Measurements from ENCODE around the gene SH3RF3.

The SH3RF3 gene

DNA sequence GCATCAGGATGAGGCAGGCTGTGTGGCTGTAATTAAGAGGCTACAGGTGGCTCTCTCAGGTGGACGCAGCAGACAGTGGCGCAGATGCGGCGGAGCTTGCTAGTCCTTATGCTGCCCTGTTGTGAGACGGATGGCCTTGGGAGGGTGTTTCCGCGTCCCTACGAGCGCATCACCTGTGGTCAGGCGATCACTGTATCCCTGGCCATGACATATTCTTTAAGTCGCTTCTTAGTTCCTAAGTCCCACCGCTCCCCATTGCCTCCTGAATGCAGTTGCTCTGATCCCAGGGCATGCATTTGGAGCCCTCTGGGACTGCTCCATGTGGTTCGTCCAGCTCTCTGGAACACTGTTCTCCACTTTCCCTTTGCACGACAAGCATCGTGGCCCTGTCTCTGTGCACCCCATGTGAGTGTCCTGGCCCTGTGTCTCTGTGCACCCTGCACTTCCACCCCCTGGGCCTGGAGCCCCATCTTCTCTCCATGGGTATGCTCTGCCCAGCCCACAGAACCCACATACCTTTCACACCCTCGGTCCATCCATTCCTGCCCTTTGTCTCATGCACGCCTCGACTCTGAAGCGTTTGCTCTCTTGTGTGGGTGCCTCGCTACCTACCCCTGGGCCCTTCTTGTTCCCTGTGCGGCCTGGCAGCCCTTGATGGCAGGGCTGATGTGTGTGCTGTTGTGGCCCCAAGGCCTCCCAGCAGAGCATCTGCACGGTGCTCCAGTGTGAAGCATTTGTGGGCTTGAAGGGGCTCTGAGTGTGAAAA is 74.4 kb downstream of the SH3RF3 start:
- ATAC-seq: no peak
- TF ChIP-seq SNAI2 (CRISPR knock-in tag; IDR thresholded peaks at IDR 0.05) (no peak), ZFP3 (CRISPR knock-in tag; IDR thresholded peaks at IDR 0.05) (no peak), ISL1 (CRISPR knock-in tag; IDR thresholded peaks at IDR 0.05) (no peak), ZFP30 (CRISPR knock-in tag; IDR thresholded peaks at IDR 0.05) (no peak)
- TF ChIP-seq, protein P1, sequence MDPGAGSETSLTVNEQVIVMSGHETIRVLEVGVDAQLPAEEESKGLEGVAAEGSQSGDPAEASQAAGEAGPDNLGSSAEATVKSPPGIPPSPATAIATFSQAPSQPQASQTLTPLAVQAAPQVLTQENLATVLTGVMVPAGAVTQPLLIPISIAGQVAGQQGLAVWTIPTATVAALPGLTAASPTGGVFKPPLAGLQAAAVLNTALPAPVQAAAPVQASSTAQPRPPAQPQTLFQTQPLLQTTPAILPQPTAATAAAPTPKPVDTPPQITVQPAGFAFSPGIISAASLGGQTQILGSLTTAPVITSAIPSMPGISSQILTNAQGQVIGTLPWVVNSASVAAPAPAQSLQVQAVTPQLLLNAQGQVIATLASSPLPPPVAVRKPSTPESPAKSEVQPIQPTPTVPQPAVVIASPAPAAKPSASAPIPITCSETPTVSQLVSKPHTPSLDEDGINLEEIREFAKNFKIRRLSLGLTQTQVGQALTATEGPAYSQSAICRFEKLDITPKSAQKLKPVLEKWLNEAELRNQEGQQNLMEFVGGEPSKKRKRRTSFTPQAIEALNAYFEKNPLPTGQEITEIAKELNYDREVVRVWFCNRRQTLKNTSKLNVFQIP (CRISPR knock-in tag; IDR thresholded peaks at IDR 0.05; ENCODE audit: borderline replicate concordance, low read depth): no peak
- TF ChIP-seq, protein P2, sequence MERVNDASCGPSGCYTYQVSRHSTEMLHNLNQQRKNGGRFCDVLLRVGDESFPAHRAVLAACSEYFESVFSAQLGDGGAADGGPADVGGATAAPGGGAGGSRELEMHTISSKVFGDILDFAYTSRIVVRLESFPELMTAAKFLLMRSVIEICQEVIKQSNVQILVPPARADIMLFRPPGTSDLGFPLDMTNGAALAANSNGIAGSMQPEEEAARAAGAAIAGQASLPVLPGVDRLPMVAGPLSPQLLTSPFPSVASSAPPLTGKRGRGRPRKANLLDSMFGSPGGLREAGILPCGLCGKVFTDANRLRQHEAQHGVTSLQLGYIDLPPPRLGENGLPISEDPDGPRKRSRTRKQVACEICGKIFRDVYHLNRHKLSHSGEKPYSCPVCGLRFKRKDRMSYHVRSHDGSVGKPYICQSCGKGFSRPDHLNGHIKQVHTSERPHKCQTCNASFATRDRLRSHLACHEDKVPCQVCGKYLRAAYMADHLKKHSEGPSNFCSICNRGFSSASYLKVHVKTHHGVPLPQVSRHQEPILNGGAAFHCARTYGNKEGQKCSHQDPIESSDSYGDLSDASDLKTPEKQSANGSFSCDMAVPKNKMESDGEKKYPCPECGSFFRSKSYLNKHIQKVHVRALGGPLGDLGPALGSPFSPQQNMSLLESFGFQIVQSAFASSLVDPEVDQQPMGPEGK (CRISPR knock-in tag; IDR thresholded peaks at IDR 0.05; ENCODE audit: borderline replicate concordance): no peak

DNA sequence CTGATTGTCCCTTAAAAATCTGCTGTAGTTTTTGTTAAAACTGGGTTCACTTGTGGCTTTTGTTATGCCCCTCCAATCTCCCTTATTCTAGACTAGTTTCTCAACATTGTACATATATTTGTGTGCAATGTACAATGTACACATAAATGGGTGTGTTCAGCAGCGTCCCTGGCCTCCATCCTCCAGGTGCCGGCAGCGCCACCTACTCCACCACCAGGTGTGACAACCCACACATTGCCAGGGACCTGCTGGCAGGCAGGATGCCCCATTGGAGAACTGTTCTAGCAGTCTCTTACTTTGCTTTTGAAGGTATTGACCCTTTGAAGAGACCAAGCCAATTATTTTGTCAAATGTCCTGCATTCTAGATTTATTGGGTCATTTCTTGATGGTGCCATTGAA is 75.4 kb downstream of the SH3RF3 start:
- TF ChIP-seq ESRRG (CRISPR knock-in tag; IDR thresholded peaks at IDR 0.05): no peak
- TF ChIP-seq, protein P3, sequence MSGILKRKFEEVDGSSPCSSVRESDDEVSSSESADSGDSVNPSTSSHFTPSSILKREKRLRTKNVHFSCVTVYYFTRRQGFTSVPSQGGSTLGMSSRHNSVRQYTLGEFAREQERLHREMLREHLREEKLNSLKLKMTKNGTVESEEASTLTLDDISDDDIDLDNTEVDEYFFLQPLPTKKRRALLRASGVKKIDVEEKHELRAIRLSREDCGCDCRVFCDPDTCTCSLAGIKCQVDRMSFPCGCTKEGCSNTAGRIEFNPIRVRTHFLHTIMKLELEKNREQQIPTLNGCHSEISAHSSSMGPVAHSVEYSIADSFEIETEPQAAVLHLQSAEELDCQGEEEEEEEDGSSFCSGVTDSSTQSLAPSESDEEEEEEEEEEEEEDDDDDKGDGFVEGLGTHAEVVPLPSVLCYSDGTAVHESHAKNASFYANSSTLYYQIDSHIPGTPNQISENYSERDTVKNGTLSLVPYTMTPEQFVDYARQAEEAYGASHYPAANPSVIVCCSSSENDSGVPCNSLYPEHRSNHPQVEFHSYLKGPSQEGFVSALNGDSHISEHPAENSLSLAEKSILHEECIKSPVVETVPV (CRISPR knock-in tag; IDR thresholded peaks at IDR 0.05): no peak
- no peak for TF ChIP-seq ZFP3 (CRISPR knock-in tag; IDR thresholded peaks at IDR 0.05)
- TF ChIP-seq ZNF565 (CRISPR knock-in tag; conservative IDR thresholded peaks at IDR 0.05; ENCODE audit: low read depth): no peak
- TF ChIP-seq, protein P2 (CRISPR knock-in tag; IDR thresholded peaks at IDR 0.05; ENCODE audit: borderline replicate concordance): no peak
- TF ChIP-seq, protein P1 (CRISPR knock-in tag; IDR thresholded peaks at IDR 0.05; ENCODE audit: borderline replicate concordance, low read depth): no peak
- TF ChIP-seq TCF4 (CRISPR knock-in tag; IDR thresholded peaks at IDR 0.05; ENCODE audit: borderline replicate concordance): no peak
- TF ChIP-seq TOX (CRISPR knock-in tag; IDR thresholded peaks at IDR 0.05; ENCODE audit: borderline replicate concordance): no peak
- no peak for TF ChIP-seq ISL1 (CRISPR knock-in tag; IDR thresholded peaks at IDR 0.05)
- no peak for TF ChIP-seq CSDC2 (CRISPR knock-in tag; IDR thresholded peaks at IDR 0.05)
- no peak for TF ChIP-seq ZNF8 (CRISPR knock-in tag; IDR thresholded peaks at IDR 0.05)
- TF ChIP-seq ARNTL (CRISPR knock-in tag; IDR thresholded peaks at IDR 0.05; ENCODE audit: borderline replicate concordance, low read depth): no peak
- no peak for TF ChIP-seq SNAI2 (CRISPR knock-in tag; IDR thresholded peaks at IDR 0.05)
- TF ChIP-seq GLIS3 (CRISPR knock-in tag; IDR thresholded peaks at IDR 0.05): no peak
- no peak for ATAC-seq

DNA sequence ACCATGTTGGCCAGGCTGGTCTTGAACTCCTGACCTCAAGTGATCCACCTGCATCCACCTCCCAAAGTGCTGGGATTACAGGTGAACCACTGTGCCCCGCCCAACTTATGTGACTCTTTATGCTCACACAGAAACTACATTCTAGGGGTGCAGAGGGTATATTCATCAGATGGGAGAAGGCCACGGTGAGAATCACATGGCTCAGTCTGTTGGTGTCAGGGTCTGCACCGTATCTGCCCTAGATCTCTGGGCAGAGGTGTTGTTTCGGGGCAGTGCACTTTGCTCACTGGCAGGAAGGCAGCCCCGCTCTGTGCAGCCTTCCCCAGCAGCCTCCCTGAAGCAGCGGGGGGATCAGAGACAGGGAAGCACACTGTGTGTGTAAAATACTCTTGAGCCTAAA is 76.4 kb downstream of the SH3RF3 start:
- no peak for TF ChIP-seq ZNF8 (CRISPR knock-in tag; IDR thresholded peaks at IDR 0.05)
- TF ChIP-seq, protein P4, sequence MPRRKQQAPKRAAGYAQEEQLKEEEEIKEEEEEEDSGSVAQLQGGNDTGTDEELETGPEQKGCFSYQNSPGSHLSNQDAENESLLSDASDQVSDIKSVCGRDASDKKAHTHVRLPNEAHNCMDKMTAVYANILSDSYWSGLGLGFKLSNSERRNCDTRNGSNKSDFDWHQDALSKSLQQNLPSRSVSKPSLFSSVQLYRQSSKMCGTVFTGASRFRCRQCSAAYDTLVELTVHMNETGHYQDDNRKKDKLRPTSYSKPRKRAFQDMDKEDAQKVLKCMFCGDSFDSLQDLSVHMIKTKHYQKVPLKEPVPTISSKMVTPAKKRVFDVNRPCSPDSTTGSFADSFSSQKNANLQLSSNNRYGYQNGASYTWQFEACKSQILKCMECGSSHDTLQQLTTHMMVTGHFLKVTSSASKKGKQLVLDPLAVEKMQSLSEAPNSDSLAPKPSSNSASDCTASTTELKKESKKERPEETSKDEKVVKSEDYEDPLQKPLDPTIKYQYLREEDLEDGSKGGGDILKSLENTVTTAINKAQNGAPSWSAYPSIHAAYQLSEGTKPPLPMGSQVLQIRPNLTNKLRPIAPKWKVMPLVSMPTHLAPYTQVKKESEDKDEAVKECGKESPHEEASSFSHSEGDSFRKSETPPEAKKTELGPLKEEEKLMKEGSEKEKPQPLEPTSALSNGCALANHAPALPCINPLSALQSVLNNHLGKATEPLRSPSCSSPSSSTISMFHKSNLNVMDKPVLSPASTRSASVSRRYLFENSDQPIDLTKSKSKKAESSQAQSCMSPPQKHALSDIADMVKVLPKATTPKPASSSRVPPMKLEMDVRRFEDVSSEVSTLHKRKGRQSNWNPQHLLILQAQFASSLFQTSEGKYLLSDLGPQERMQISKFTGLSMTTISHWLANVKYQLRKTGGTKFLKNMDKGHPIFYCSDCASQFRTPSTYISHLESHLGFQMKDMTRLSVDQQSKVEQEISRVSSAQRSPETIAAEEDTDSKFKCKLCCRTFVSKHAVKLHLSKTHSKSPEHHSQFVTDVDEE (CRISPR knock-in tag; IDR thresholded peaks at IDR 0.05): no peak
- no peak for TF ChIP-seq ARNTL (CRISPR knock-in tag; IDR thresholded peaks at IDR 0.05; ENCODE audit: borderline replicate concordance, low read depth)
- no peak for TF ChIP-seq ZC3H10 (CRISPR knock-in tag; IDR thresholded peaks at IDR 0.05)
- no peak for TF ChIP-seq BACH2 (CRISPR knock-in tag; IDR thresholded peaks at IDR 0.05; ENCODE audit: borderline replicate concordance)
- TF ChIP-seq ESRRG (CRISPR knock-in tag; IDR thresholded peaks at IDR 0.05): no peak
- no peak for TF ChIP-seq ZFP3 (CRISPR knock-in tag; IDR thresholded peaks at IDR 0.05)
- TF ChIP-seq ZNF565 (CRISPR knock-in tag; conservative IDR thresholded peaks at IDR 0.05; ENCODE audit: low read depth): no peak
- no peak for ATAC-seq

All from SK-N-SH treated with all-trans-retinoic acid at 6 μM for 48 hours (cell line).